Amniotic stem cell (primary cell): ENCODE data around the gene CDH2.

Experiments used
- DNase-seq: peaks from one replicate; lab custom pipeline; 2025; lab: John Stamatoyannopoulos, UW

CDH2 gene

GRCh38 chr18:28088477-28088876 is 88.5 kb downstream of the CDH2 start:
- no peak for DNase-seq

DNA sequence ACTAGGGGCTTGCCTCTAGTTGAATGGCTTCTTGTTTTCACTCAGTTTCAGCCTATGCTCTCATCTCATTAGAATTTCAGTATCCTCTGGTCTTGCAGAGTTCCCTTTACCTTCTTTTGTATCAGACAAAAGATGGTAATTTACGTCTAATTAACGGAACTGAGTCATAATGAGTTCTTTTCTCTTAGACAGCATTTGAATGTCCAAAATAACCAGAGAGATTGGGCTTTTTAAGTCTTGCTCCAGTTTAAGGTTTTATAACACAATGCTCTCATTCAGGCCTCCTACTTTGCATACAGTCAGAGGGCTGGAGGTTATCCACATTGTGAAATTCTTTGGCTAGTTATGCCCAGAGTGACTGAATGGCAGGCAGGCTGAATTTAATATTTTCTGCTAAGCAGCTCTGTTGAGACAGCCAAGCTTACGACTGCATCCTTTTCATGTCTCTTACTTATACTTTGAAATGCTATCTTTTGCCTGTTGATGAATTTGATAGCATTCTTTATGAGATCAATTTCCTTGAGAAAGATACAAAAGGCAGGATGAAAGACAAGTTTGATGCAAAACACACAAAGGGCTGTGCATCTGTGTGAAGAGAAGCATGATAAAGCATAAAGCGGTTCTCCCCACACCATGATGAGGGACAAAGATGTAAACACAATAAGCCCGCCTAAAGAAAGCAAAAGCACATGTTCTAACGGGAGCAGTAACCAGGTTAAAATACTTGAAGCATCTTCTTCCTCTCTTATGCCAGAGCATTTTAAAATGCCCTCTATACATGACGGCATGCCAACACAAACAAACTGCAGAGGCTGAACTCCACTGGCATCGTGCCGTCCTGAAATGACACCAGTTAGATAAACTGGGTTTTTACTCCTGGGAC is 90.0 kb downstream of the CDH2 start:
- DNase-seq: no peak

GRCh38 chr18:28081516-28081915 is 95.4 kb downstream of the CDH2 start:
- DNase-seq: no peak

DNA sequence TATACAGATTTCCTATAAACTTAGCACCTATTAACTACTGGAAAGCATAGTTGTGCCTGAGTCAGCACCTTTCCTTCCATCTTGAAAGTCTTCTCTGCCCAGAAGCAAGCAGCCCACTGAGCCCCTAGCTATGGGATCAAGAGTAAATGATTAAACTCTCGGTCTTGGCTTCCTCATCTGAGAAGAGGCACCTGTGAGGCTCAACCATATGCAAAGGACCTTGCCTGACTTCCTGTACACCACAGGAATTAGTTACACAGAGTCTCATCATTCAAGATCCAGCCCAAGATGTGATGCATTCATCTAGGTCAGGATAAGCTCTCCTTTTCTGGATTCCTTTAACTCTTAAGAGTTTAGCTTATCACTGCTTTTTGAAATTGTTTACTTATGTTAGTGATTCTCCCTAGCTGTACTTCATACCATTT is 96.0 kb downstream of the CDH2 start:
- no peak for DNase-seq

DNA sequence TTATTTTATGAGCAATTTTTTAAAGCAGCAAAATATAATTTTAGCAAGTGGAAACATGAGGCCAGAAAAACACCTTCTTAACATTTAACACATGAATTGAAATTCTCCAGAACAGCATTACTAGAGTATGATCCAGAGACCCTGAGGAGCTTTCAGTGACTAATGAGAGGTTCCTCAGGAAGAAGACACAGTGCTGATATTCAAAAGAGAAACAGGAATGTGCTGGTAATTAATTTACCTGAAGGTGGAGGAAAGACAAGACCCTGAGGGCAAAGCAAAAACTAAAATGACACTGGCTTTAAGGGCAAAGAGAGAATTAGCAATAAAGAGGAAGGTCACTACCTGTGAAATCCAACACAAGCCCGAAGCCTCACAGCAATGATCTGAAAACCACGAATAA is 97.0 kb downstream of the CDH2 start:
- DNase-seq: no peak

DNA sequence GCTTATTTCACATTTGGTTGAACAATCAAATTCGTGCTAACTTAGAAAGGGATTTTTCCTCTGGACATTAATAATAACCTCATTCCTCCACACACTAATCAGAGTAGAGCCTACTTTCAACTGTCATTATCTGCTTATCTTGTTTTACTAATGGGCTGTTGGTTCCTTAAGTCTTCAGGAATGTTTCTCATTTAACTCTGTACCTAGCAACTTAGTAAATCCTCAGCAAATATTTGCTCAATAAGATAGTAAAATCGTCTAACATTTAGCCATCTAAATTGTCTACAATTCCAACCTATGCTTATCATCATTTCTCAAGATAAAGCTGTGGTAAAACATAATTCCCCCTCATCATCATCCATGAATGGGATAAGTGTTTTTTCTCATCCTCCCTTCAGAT is 98.1 kb downstream of the CDH2 start:
- no peak for DNase-seq

DNA sequence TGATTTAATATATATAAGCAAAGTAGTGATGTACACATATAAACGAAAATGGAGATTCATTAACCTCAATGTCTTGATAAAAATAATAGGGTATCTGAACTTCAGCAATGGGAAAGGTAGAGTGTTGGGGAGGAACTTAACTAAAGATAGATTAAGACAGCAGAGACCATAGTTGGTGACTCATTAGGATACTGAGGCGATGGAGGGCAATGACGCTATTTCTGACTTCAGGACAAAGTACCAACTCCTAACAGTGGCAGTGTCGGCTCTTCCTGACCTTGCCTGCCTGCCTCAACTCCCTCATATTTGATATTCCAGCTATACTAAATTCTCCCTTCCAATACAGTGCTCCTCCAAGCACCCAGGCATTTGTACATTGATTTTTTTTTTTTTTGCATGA is 98.6 kb downstream of the CDH2 start:
- DNase-seq: no peak

DNA sequence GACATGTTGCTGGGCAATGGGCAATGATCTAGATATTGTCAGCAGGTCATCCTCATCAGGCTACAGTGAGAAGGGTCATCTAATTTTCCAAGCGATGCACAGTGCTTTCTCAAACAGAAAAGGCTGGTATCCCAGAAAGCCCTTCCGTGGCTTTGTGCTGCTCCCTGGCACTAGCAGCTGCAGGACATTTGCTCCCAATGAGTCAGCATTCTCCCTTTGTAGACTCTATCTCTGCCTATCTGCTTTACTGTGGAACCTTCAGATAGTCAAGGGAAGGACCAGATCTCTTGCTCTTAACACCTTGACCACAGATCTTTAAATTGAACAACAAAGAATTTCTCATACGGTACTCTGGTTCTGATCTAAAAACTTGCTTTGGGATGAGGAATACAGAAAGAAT is 101.4 kb downstream of the CDH2 start:
- DNase-seq: no peak

GRCh38 chr18:28074076-28074475 is 102.9 kb downstream of the CDH2 start:
- no peak for DNase-seq

- no peak for DNase-seq
Measured at GRCh38 chr18:28073658-28074057, 103.3 kb downstream of the CDH2 start.

DNA sequence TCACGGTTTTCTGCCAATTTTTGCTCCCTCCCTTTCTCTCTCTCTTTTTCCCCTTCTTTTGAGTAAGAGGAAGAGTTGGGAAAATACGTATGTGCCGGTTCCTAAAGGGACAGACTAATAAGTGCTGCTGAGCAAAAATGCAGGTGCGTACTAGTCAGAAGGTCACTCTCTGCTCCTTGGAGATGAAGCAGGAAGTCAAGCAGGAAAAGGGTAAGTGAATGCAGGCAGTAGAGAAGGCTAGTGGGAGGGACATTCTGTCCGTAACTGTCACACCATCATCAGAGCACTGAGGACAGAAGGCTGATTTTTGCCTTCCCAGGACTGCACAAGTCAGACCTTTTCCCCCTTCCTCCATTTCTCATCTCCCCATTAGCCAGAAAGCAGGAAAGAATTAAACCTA is 105.7 kb downstream of the CDH2 start:
- no peak for DNase-seq

DNA sequence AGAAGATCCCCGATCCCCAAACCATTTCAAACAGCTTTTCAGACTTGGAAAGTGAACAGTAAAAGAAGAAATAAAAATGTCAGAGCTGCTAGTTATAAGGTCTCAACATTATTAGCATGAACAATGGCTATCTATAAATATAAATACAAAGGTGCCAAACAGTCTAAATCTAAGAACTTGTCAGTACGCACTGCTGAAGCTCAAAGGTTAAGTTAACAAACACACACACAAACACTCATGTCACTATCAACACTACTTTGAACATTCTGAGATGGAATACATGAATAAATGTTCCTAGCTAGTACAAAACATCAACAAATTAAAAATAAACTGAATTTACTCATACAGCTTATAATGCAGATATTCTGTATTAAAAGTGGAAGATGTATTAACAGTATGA is 108.7 kb downstream of the CDH2 start:
- no peak for DNase-seq

- DNase-seq: no peak
Measured at GRCh38 chr18:28067346-28067745, 109.6 kb downstream of the CDH2 start.

DNA sequence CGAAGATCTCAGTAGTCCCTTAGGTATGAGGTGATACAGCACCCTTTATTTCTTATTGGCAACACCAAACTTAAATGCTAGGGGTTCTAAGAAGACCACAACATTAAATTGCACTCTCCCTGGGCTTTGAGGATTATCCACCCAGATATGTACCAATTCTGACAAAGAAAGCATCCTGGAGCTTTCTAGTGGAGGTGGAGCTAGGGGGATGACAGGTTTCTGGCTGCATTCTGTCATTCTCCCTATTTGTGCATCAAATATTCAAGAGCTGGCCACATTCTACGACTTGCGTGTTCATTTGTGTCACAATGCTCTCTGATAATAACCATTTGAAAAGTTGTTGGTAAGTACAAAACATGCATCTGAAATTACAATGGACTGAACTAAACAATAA is 111.1 kb downstream of the CDH2 start:
- no peak for DNase-seq

DNA sequence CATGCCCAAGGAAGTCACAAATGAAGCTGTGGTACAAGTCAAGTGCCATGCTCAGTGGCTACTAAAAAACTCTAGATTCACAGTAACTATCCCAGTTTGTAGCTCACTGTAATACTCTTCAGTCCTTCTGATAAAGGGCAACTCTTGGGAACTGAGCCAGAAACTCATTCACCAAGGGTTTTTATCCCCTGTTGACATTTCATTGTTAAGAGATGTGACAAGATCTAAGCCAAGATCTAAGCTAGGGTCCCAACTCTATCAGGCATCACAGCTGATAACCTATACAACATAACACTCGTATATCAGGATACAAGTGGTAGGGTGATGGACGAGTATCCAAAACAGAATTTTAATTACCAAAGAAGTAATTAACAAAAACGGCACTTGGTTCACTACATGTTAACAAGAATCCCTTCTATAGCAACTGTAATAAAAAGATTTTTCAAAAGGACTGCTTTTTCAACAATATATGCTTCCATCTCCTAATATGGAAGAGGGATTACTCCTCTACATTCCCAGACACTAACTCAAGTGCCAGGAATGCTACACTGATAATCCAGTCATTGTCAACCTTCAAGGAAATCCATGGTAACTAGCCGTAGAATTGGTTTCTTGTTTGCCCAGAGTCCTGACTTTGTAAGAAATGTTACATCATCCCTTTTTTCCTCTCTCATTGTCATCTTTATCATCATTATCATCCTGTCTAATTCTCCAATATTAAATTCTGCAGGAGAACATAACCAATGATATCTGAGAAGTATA is 111.7 kb downstream of the CDH2 start:
- peak; percentile 67 for DNase-seq

- DNase-seq: no peak
Measured at GRCh38 chr18:28063926-28064325, 113.0 kb downstream of the CDH2 start.

GRCh38 chr18:28063271-28063761 is 113.6 kb downstream of the CDH2 start:
- peak; percentile 19 for DNase-seq

DNA sequence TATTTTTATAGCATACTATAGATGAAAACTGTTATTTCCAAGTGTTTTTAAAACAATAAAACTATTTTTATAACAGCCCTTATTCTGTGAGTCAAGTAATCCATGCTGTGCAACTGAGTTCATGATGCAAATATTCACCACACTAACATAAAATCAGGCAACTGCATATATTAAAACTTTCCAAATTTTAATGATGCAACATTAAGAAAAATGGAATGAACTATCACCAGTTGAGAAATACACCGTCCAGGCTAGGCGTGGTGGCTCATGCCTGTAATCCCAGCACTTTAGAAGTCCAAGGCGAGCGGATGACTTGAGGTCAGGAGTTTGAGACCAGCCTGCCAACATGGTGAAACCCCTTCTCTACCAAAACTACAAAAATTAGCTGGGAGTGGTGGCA is 114.5 kb downstream of the CDH2 start:
- DNase-seq: no peak

GRCh38 chr18:28059861-28060260 is 117.1 kb downstream of the CDH2 start:
- DNase-seq: no peak

GRCh38 chr18:28050545-28050944 is 126.4 kb downstream of the CDH2 start:
- DNase-seq: no peak

DNA sequence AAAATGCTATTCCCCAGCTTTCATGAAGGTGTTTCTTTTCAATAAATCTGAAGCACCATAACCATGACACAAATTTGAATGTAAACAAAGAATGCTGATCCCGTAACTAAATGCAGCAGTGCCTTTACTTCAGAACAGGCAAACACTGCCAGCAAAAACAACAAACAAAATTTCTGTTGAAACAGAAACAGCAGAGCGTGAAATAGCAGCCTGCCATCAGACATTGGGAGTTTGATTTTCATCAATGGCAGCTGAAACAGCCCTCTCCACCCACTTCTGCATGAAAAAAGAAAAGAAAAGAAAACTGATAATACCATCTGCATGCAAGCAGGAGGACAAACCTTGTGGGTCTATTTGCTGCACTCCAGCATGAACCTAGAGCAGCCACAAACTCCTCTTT is 128.3 kb downstream of the CDH2 start:
- DNase-seq: no peak

- DNase-seq: no peak
Measured at GRCh38 chr18:28045880-28046279, 131.1 kb downstream of the CDH2 start.

DNA sequence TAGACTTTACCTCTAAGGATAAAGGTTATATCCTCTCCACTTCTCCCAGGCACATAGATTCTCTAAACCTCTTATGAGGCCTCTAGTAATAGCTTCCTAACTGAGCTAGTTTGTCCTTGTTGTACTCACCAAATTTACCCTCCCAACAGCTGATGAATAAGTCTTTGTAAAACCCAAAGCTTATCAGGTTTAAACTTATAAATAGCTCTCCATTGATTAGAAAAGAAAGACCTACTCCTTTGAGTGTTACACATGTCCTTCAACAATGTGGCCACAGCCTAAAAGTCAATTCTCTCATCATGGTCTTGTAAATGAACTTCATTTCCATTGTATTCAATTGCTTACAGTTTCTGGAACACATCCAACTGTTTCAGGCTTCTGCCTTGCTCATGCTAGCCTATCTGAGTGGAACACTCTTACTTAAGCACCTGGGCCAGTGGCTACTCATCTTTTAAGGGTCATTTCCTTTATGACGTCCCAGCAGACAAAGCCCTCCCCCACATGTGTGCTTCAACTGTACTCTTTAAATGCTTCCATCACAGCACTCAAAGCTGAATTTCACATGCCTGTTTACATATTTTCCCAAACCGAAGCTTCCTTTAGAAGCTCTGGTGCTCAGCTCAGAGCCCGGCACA is 131.6 kb downstream of the CDH2 start:
- DNase-seq: no peak
